Transverse colon (tissue), 4 donors: Measurements from ENCODE around the gene CCR5AS.
A peak's percentile ranks its signal among the peaks of the same experiment; 100 is the strongest.

Source experiments
- DNase-seq: peaks from one replicate; pipeline ENCODE4 v3.0.0-alpha.2; 2019
- H3K27ac ChIP-seq, 4 donors: fragments of 200-600 bp; sonication (generic); 2 replicates each; pipeline ENCODE4 v1.5.1; 2016 to 2018; ENCODE audit warnings: inconsistent platforms in 4 of 4
- H3K27me3 ChIP-seq: fragments of 200-600 bp; sonication (generic); 2 replicates; pipeline ENCODE4 v1.5.1; 2017; ENCODE audit warnings: inconsistent platforms
- H3K36me3 ChIP-seq, 4 donors: fragments of 200-600 bp; sonication (generic); 2 replicates each; pipeline ENCODE4 v1.5.1; 2017 to 2019; ENCODE audit warnings: inconsistent platforms in 4 of 4
- H3K4me1 ChIP-seq, 4 donors: fragments of 200-600 bp; sonication (generic); 2 replicates each; pipeline ENCODE4 v1.5.1; 2017 to 2020; ENCODE audit warnings: inconsistent platforms in 4 of 4
- H3K4me3 ChIP-seq, 4 donors: fragments of 200-600 bp; sonication (generic); 1 replicate in 1 of 4; 2 replicates in 3 of 4; pipeline versions ENCODE4 v1.5.1 to v1.6.1; 2017 to 2019; ENCODE audit warnings: inconsistent platforms in 4 of 4
- H3K9me3 ChIP-seq, 2 donors: fragments of 200-600 bp; sonication (generic); 2 replicates each; pipeline ENCODE4 v1.5.1; 2017 to 2019; ENCODE audit warnings: inconsistent platforms in 2 of 2
- EP300 ChIP-seq: sonication (generic); formaldehyde crosslinking; IDR thresholded peaks from one replicate; pipeline ENCODE4 v1.6.1; 2017; ENCODE audit warnings: antibody characterized with exemption, low read depth
- POLR2A ChIP-seq: fragments of 450-650 bp; IDR thresholded peaks from one replicate; pipeline ENCODE4 v1.6.1; 2016; ENCODE audit warnings: antibody characterized with exemption, mild to moderate bottlenecking, moderate library complexity
- POLR2AphosphoS5 ChIP-seq, 3 donors: sonication (generic); formaldehyde crosslinking; IDR thresholded peaks; one replicate each; pipeline ENCODE4 v1.6.1; 2016; ENCODE audit warnings: antibody characterized with exemption in 3 of 3
- WGBS, 2 donors: methylation state at CpG; one replicate each; pipeline ENCODE4 v1.1.5; 2018; ENCODE audit warnings: low coverage in 1 of 2; 5-methylcytosine and 5-hydroxymethylcytosine counted together
- in situ Hi-C, 4 donors: fragments of 200-750 bp; cut with MboI; loops; one replicate each; pipeline versions ENCODE4 v1.15.0 to v1.15.1; 2017; ENCODE audit warnings: low sequenced_read_pairs in 3 of 4, low pct_ligation_motif_present in 1 of 4, low pct_unique_long_range_greater_than_20kb in 1 of 4
- intact Hi-C: fragments of 100-400 bp; cut with DNase I; formaldehyde crosslinking; loops from one replicate; pipeline ENCODE4 v1.15.1; 2023; ENCODE audit warnings: low total_unique reads
- TF ChIP-seq, protein P1 (sequence below), 5 experiments: fragments of 200-600 bp in 3 of 5; fragments of 450-650 bp in 2 of 5; sonication (generic) in 3 of 5; IDR thresholded peaks; 1 replicate in 2 of 5; 2 replicates in 3 of 5; pipeline ENCODE4 v1.5.1; 2016 to 2017; ENCODE audit warnings: antibody characterized with exemption in 5 of 5, inconsistent platforms in 3 of 5, mild to moderate bottlenecking in 2 of 5, moderate library complexity in 1 of 5

The CCR5AS gene

DNA sequence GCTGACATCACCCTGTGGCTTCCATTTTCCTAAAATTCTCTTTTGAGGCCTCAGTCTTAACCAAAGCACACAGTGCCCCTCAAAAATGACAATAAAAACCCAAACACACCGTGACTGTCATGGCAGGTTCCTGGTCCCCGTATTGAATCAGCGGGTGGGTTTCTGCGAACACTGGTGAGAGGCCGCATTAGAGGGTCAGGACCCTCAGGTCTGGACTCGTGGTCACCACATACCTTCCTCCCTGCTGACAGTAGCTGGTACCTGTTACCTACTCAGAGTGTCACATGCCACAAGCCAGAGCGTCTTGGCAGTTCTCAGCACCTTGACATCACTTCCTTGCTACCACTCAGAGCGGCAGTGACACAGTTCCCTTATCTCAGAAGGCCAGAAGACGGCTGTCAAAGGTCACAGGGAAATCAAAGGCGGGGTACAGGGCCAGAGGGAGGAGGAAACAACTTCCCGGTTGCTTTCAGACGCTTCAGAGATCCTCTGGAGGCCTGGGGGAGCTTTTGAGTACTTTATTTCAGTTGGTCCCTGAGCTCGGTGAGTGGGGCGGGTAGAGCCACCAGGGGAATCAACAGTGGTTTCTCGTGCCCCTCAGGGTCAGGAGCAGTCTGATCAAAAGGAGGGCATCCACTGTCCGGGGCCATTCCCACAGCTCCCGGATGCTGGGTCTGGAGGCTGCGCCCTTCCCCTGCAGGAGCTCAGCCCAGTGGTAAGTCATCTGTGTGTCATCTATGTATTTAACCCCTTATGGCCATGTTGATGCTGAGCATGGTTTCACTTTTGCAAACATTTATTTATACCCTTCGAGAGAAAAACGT is at the start of gene CCR5AS, which contains the start of gene CCRL2:
Gene CCR5AS, minus strand, starts transcription at position 279 of the 824 bp plus-strand sequence.
Gene CCRL2, plus strand, starts transcription at position 472 of the 824 bp plus-strand sequence. CDS start 821 bp downstream, outside the sequence.
- peak within 1 kb of the TSS; percentile 82 to 95 (median 88) for H3K27ac ChIP-seq
- in situ Hi-C loops (no loop called here), intact Hi-C loops (no loop called here)
- H3K4me3 ChIP-seq: peak within 1 kb of the TSS in 3 of 4 donors; percentile 31 to 51 (median 32)
- H3K27me3 ChIP-seq: no peaks in the 10 kb centered on the region
- no peaks in the 10 kb centered on the region for H3K36me3 ChIP-seq
- no peaks in the 10 kb centered on the region for H3K9me3 ChIP-seq
- peaks cover 0 to 46% (median 20%) of the 10 kb centered on the region in 4 donors for H3K4me1 ChIP-seq
- peak; percentile 87 for TF ChIP-seq POLR2A
- TF ChIP-seq, protein P1, sequence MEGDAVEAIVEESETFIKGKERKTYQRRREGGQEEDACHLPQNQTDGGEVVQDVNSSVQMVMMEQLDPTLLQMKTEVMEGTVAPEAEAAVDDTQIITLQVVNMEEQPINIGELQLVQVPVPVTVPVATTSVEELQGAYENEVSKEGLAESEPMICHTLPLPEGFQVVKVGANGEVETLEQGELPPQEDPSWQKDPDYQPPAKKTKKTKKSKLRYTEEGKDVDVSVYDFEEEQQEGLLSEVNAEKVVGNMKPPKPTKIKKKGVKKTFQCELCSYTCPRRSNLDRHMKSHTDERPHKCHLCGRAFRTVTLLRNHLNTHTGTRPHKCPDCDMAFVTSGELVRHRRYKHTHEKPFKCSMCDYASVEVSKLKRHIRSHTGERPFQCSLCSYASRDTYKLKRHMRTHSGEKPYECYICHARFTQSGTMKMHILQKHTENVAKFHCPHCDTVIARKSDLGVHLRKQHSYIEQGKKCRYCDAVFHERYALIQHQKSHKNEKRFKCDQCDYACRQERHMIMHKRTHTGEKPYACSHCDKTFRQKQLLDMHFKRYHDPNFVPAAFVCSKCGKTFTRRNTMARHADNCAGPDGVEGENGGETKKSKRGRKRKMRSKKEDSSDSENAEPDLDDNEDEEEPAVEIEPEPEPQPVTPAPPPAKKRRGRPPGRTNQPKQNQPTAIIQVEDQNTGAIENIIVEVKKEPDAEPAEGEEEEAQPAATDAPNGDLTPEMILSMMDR (IDR thresholded peaks at IDR 0.05): no peak
- peak; percentile 59 to 88 (median 78) for TF ChIP-seq POLR2AphosphoS5 (IDR thresholded peaks at IDR 0.05)
- no peak for TF ChIP-seq EP300
- DNase-seq: peak; percentile 89
- WGBS, 2 donors: 29% methylated on average over 4 to 20 of the region's 20 CpGs

DNA sequence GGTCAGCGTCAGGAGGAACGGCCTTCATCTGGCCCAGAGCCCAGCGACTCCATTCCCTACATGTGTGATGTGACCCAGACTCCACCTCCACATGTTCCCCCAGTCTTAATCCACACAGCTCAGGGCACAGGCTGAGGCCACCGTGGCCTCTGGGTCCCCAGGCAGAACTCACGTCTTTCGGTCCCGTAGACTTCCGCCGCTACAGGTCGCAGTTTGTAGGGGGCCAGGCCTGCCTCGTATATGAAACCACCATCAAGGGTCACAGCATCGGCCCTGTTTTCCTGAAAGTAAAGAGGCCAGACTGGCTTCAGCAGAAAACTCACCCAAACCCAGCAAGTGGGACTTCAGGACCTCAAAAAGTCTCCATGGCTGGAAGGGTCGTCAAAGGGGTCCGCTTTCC is 49.3 kb upstream of the CCR5AS start:
- no peak for DNase-seq
- Histone ChIP-seq H3K27ac (no peak overlapping the region), H3K27me3 (no peaks in the 10 kb centered on the region), H3K4me3 (no peak overlapping the region), H3K36me3 (no peaks in the 10 kb centered on the region), H3K9me3 (no peaks in the 10 kb centered on the region), H3K4me1 (no peaks in the 10 kb centered on the region)
- WGBS, 2 donors: 63 to 89% methylated on average over 2 to 14 of the region's 14 CpGs
- intact Hi-C loops: no loop called here
- TF ChIP-seq EP300 (no peak), POLR2A (no peak), POLR2AphosphoS5 (IDR thresholded peaks at IDR 0.05) (no peak)
- TF ChIP-seq, protein P1 (IDR thresholded peaks at IDR 0.05): no peak
- in situ Hi-C loops: no loop called here

DNA sequence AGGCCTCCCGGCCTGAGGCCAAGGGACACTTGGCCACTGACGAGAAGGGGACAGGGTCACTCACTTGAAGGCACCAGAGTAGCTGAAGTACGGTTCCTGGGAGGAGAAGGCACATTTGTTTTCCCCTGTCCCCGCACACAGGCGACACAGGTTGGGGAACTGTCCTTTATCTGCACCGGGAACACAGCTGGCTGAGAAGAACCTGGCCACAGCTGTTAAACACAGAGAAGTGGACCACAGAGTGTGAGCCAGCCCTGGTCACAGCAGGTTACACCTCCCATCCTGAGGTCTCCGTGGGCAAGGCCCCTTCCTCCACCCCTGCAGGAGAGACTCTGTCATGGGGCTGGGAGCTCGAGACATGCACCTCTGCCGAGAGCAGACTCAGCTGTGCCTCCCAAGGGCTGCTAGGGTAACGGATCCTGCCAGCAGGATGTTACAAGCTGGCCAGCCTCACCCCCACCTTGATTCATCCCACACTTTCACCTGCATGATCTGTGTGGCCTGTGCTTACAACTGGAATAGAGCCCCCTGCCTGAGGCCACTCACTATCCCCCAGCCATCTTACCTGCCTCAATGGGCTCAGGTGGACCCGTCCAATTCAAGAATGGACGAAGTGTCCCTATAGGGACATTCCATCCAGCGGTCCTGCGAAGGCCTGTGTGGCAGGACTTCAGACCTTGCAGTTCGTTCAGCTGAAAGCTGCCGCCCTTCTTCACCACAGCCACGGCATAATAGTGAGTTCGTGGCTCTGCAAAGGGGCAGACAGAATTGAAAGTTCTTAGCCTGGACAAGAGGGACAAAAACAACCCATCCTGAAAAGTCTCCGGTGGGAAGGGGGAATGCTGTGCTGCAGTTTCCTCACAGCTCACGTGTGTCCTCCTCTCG is 48.6 kb upstream of the CCR5AS start:
- no peaks in the 10 kb centered on the region for H3K9me3 ChIP-seq
- intact Hi-C loops (no loop called here), in situ Hi-C loops (no loop called here)
- WGBS, 2 donors: 87% methylated on average over 21 of the region's 21 CpGs; no CpG with 5 or more reads in 1 of the 2 donors
- no peaks in the 10 kb centered on the region for H3K36me3 ChIP-seq
- no peak for TF ChIP-seq EP300
- no peak for TF ChIP-seq POLR2A
- no peak for TF ChIP-seq POLR2AphosphoS5 (IDR thresholded peaks at IDR 0.05)
- TF ChIP-seq, protein P1 (IDR thresholded peaks at IDR 0.05): no peak
- H3K27me3 ChIP-seq: no peaks in the 10 kb centered on the region
- H3K27ac ChIP-seq: no peak overlapping the region
- H3K4me3 ChIP-seq: no peak overlapping the region
- DNase-seq: no peak
- no peaks in the 10 kb centered on the region for H3K4me1 ChIP-seq

DNA sequence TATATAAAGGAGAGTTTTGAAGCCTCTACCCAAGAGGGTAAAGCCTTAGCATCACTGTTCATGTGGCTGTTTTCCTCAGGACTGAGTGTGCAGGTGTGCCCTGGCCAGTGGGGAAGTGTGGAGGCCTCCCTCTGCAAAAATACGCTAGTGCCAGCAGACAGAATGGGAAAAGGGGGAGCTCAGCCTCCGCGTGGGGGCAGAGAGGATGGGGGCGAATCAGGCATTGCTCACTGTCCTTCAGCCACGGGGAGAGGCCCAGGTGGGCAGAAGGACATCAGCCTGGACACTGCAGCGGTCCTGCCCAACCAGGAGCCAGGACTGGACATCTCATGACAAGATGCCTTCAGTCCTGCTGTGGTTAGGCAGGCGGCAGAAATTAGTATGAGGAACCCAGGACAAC is 47.7 kb upstream of the CCR5AS start:
- H3K27ac ChIP-seq: no peak overlapping the region
- H3K36me3 ChIP-seq: no peaks in the 10 kb centered on the region
- 70% methylated on average over 6 of the region's 7 CpGs; no CpG with 5 or more reads in 1 of the 2 donors for WGBS, 2 donors

More for the DNA sequence above, 47.7 kb upstream of the CCR5AS start:
- in situ Hi-C loops (no loop called here), intact Hi-C loops (no loop called here)
- Histone ChIP-seq H3K9me3 (no peaks in the 10 kb centered on the region), H3K27me3 (no peaks in the 10 kb centered on the region), H3K4me3 (no peak overlapping the region), H3K4me1 (no peaks in the 10 kb centered on the region)
- no peak for DNase-seq
- TF ChIP-seq, protein P1 (IDR thresholded peaks at IDR 0.05): no peak
- TF ChIP-seq POLR2A (no peak), EP300 (no peak), POLR2AphosphoS5 (IDR thresholded peaks at IDR 0.05) (no peak)
